ENCODE measurements around the gene PHACTR4. TPM values are rescaled to one million over a fixed set of nuclear protein-coding genes. Genes with fewer than 3 reads are reported as not detected.

The PHACTR4 gene
- total and polyA plus RNA-seq, 9 of the 15 experiments (the other 6 are each of a cell fraction or from before 2014, with no cell fraction given), result 6.4 to 43.6 (median 14.2) TPM

DNA sequence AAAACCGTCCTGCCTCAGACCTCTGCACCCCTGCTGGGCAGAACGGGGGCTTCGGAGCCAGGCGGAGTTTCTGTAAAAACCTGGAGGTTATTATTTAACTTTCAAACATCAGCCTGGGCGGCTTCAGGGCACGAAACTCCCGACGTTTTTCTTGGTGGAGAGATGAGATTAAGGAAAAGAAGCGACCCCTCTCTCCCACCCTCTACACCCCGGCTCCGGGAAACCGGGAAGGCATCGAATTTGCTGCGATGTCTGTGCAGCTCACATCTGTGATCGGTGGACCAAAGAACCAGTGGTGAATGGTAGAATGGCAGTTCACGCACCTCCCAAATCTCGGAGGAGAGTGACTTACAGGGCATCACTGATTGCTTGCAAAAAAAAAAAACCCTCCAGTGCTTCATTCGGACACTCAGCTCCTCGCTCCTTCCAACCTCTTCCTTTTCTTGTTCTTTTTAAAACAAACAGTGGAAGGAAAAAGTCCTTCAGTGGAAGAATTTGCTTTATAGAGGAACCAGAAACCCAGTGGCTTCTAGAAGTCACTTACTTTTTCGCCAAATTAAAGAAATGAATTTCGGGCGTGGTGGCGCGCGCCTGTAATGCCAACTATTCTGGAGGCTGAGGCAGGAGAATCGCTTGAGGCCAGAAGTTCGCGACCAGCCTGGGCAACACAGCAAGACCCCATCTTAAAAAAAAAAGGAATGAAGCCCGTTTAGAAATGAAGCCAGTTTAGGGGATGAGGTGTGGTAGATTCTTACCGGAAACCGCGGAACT, 884 bp downstream of the PHACTR4 start (continued):
- 0 out of 2 replicates have a peak, but pooled peaks have one; percentile 51 for TF ChIP-seq NR2C1 (IDR thresholded peaks at IDR 0.05)
- no peak for TF ChIP-seq NR2C1 (tag; IDR thresholded peaks at IDR 0.05)
- no peak for TF ChIP-seq TEAD1 (CRISPR knock-in tag; IDR thresholded peaks at IDR 0.05)
- no peak for TF ChIP-seq ZNF124 (CRISPR knock-in tag; IDR thresholded peaks at IDR 0.05)
- TF ChIP-seq, protein P1, sequence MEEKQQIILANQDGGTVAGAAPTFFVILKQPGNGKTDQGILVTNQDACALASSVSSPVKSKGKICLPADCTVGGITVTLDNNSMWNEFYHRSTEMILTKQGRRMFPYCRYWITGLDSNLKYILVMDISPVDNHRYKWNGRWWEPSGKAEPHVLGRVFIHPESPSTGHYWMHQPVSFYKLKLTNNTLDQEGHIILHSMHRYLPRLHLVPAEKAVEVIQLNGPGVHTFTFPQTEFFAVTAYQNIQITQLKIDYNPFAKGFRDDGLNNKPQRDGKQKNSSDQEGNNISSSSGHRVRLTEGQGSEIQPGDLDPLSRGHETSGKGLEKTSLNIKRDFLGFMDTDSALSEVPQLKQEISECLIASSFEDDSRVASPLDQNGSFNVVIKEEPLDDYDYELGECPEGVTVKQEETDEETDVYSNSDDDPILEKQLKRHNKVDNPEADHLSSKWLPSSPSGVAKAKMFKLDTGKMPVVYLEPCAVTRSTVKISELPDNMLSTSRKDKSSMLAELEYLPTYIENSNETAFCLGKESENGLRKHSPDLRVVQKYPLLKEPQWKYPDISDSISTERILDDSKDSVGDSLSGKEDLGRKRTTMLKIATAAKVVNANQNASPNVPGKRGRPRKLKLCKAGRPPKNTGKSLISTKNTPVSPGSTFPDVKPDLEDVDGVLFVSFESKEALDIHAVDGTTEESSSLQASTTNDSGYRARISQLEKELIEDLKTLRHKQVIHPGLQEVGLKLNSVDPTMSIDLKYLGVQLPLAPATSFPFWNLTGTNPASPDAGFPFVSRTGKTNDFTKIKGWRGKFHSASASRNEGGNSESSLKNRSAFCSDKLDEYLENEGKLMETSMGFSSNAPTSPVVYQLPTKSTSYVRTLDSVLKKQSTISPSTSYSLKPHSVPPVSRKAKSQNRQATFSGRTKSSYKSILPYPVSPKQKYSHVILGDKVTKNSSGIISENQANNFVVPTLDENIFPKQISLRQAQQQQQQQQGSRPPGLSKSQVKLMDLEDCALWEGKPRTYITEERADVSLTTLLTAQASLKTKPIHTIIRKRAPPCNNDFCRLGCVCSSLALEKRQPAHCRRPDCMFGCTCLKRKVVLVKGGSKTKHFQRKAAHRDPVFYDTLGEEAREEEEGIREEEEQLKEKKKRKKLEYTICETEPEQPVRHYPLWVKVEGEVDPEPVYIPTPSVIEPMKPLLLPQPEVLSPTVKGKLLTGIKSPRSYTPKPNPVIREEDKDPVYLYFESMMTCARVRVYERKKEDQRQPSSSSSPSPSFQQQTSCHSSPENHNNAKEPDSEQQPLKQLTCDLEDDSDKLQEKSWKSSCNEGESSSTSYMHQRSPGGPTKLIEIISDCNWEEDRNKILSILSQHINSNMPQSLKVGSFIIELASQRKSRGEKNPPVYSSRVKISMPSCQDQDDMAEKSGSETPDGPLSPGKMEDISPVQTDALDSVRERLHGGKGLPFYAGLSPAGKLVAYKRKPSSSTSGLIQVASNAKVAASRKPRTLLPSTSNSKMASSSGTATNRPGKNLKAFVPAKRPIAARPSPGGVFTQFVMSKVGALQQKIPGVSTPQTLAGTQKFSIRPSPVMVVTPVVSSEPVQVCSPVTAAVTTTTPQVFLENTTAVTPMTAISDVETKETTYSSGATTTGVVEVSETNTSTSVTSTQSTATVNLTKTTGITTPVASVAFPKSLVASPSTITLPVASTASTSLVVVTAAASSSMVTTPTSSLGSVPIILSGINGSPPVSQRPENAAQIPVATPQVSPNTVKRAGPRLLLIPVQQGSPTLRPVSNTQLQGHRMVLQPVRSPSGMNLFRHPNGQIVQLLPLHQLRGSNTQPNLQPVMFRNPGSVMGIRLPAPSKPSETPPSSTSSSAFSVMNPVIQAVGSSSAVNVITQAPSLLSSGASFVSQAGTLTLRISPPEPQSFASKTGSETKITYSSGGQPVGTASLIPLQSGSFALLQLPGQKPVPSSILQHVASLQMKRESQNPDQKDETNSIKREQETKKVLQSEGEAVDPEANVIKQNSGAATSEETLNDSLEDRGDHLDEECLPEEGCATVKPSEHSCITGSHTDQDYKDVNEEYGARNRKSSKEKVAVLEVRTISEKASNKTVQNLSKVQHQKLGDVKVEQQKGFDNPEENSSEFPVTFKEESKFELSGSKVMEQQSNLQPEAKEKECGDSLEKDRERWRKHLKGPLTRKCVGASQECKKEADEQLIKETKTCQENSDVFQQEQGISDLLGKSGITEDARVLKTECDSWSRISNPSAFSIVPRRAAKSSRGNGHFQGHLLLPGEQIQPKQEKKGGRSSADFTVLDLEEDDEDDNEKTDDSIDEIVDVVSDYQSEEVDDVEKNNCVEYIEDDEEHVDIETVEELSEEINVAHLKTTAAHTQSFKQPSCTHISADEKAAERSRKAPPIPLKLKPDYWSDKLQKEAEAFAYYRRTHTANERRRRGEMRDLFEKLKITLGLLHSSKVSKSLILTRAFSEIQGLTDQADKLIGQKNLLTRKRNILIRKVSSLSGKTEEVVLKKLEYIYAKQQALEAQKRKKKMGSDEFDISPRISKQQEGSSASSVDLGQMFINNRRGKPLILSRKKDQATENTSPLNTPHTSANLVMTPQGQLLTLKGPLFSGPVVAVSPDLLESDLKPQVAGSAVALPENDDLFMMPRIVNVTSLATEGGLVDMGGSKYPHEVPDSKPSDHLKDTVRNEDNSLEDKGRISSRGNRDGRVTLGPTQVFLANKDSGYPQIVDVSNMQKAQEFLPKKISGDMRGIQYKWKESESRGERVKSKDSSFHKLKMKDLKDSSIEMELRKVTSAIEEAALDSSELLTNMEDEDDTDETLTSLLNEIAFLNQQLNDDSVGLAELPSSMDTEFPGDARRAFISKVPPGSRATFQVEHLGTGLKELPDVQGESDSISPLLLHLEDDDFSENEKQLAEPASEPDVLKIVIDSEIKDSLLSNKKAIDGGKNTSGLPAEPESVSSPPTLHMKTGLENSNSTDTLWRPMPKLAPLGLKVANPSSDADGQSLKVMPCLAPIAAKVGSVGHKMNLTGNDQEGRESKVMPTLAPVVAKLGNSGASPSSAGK (IDR thresholded peaks at IDR 0.05), result no peak
- TF ChIP-seq, protein P2, sequence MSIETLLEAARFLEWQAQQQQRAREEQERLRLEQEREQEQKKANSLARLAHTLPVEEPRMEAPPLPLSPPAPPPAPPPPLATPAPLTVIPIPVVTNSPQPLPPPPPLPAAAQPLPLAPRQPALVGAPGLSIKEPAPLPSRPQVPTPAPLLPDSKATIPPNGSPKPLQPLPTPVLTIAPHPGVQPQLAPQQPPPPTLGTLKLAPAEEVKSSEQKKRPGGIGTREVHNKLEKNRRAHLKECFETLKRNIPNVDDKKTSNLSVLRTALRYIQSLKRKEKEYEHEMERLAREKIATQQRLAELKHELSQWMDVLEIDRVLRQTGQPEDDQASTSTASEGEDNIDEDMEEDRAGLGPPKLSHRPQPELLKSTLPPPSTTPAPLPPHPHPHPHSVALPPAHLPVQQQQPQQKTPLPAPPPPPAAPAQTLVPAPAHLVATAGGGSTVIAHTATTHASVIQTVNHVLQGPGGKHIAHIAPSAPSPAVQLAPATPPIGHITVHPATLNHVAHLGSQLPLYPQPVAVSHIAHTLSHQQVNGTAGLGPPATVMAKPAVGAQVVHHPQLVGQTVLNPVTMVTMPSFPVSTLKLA (conservative IDR thresholded peaks at IDR 0.05), result no peak
- TF ChIP-seq EZH2 (IDR thresholded peaks at IDR 0.05; ENCODE audit: borderline replicate concordance, low read depth, low read length), result no peak
- no peak for TF ChIP-seq ILK (tag; IDR thresholded peaks at IDR 0.05; ENCODE audit: borderline replicate concordance, low read depth)
- TF ChIP-seq, protein P3, sequence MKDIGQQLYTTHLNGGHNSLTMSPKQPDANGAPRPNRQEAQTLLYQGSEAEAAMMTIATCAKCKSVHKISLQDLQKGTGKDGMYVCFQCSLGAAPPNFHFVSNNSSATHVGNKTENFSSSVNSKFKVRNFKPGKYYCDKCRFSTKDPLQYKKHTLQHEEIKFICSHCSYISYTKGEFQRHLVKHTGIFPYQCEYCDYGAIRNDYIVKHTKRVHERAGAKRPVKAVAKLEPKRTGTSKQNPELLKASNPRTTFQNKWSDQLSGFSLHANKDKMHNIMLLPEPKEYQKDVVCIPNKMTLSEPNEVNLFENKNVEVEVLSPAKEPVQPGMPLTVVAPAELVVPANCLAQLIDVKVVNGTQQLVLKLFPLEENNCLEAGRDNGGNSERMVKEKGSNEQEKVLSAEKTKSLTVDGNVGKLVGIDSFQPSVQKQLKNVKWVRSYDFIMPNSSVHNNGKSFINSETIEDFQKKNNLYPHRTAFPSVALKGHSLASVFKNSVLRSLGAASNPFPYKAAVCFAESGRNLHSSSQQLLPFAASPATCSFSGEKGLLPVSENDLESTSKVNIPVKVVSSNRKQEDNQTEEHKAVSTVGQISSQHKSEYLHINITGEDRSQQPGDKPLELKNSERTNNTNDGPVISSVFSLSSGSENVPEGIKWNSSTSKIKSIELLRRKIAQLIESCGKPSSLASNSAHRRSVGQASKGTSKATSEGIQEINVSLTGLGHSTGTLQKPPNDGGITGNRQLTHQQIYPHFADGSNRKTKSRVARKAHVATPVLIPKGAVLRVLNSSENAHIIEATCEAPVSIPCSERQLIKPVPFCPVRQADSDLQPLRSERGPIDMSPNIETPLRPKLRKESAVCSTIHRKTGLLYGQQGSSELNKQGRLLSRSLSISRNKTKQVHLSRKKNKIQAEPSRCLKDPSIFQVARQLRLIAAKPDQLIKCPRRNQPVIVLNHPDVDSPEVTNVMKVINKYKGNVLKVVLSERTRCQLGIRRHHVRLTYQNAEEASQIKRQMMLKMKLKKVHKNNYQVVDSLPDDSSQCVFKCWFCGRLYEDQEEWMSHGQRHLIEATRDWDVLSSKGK (CRISPR knock-in tag; IDR thresholded peaks at IDR 0.05), result no peak

Measured in K562 (cell line).